ENCODE results near the gene BMP7. TPM values are rescaled to one million over a fixed set of nuclear protein-coding genes. Genes with fewer than 3 reads are reported as not detected.

BMP7 gene
- total and polyA plus RNA-seq, 8 donors, result 0.67 to 22.4 (median 16.2) TPM

DNA sequence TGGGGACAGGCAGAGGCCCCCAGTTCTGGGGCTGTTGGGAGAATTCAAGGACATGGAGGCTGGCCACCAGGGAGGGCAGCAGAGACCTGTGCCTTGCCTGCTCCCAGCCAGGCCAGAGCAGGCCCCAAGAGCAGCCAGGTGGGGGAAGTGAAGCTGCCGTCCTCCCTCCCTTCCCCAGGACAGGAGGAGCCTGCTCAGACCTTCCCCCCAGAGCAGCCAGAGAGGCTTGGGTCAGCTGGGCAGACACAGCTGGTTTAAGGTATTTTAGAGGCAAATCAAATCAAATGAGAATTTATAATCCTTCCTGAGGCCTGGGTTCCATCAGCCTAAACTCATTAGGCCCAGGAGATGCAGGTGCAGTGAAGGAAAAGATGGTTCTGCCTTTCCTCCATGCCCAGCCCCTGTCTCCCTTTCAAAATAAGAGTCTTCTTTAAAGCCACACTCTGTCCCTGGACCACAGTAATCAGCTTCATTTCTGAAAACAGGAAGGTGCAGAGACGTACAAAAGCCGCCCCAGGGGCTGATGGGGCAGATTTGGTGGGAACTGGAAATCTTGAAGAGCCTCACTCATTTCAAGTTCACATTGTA is 21.7 kb downstream of the BMP7 start:
- peaks cover 0 to 2% of the 10 kb centered on the region in 2 donors for H3K9me3 ChIP-seq
- DNase-seq, result no peak
- intact Hi-C loops (cut with DNase I), result no loop called here
- no peaks in the 10 kb centered on the region for H3K4me1 ChIP-seq
- TF ChIP-seq, protein P1, sequence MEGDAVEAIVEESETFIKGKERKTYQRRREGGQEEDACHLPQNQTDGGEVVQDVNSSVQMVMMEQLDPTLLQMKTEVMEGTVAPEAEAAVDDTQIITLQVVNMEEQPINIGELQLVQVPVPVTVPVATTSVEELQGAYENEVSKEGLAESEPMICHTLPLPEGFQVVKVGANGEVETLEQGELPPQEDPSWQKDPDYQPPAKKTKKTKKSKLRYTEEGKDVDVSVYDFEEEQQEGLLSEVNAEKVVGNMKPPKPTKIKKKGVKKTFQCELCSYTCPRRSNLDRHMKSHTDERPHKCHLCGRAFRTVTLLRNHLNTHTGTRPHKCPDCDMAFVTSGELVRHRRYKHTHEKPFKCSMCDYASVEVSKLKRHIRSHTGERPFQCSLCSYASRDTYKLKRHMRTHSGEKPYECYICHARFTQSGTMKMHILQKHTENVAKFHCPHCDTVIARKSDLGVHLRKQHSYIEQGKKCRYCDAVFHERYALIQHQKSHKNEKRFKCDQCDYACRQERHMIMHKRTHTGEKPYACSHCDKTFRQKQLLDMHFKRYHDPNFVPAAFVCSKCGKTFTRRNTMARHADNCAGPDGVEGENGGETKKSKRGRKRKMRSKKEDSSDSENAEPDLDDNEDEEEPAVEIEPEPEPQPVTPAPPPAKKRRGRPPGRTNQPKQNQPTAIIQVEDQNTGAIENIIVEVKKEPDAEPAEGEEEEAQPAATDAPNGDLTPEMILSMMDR (IDR thresholded peaks at IDR 0.05), result no peak
- no peak for ATAC-seq
- peaks cover 0 to 15% of the 10 kb centered on the region in 2 donors for H3K27me3 ChIP-seq
- no peak overlapping the region for H3K27ac ChIP-seq
- no peaks in the 10 kb centered on the region for H3K36me3 ChIP-seq
- H3K4me3 ChIP-seq, result no peak overlapping the region

DNA sequence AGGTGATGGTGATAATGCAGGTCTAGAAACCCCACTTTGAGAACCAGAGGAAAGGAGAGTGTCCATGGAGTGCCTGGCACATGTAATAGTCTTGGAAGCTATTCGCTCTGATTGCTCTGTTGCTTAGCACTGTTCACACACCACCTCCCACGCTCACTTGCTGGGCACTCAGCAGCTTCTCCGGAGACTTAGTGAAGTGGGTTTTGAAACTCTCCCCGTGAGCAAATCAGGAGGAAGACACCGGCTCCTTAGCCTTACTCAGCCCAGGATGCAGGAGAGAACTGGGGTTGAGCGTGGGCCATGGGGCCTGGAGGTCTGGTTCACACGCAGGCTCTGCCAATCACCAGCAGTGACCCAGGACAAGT is 22.2 kb downstream of the BMP7 start:
- no peaks in the 10 kb centered on the region for H3K4me1 ChIP-seq
- DNase-seq (no peak), ATAC-seq (peak; percentile 44)
- H3K27me3 ChIP-seq, result peaks cover 0 to 15% of the 10 kb centered on the region in 2 donors
- no peak overlapping the region for H3K27ac ChIP-seq
- intact Hi-C loops (cut with DNase I), result no loop called here
- peaks cover 0 to 3% of the 10 kb centered on the region in 2 donors for H3K9me3 ChIP-seq
- H3K4me3 ChIP-seq, result no peak overlapping the region
- TF ChIP-seq, protein P1 (IDR thresholded peaks at IDR 0.05), result no peak
- no peaks in the 10 kb centered on the region for H3K36me3 ChIP-seq

DNA sequence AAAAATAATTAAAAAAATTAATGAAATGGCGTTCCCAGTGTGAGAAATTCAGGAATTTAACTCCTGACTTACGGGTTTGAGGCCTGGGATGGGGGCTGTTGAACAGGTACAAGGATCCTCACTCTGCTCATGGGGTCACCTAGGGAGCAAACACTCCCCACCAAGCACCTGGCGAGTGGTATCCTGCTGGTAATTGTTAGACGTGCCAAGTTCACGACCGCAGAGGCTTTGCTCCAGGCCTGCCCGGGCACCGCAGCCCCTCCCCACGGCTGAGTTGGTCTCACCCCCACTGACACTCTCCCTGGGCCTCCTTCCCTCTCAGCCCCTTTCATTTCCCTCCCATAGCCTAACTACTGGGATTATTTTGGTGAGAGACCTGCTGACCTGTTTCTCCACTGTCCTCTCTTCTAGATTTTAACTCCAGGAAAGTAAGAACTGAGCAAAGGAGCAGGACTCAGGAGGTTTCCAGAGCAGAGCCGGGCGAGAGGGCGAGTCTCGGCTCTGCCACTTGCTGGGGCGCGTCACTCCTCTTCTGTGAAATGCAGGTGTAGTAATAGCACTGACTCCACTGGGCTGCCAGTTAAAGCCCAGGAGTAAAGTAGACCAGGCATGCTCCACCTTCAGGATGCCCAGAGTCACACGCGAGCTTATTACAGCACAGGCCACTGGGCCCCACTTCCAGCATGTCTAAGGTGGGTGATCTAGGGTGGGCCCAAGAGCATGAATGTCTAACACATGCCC is 22.8 kb downstream of the BMP7 start:
- no peaks in the 10 kb centered on the region for H3K36me3 ChIP-seq
- H3K4me3 ChIP-seq, result no peak overlapping the region
- TF ChIP-seq, protein P1 (IDR thresholded peaks at IDR 0.05), result no peak
- intact Hi-C loops (cut with DNase I), result no loop called here
- peaks cover 0 to 15% of the 10 kb centered on the region in 2 donors for H3K27me3 ChIP-seq
- DNase-seq, result no peak
- peak; percentile 33 for ATAC-seq
- H3K9me3 ChIP-seq, result peaks cover 0 to 3% of the 10 kb centered on the region in 2 donors
- H3K27ac ChIP-seq, result no peak overlapping the region
- no peaks in the 10 kb centered on the region for H3K4me1 ChIP-seq

DNA sequence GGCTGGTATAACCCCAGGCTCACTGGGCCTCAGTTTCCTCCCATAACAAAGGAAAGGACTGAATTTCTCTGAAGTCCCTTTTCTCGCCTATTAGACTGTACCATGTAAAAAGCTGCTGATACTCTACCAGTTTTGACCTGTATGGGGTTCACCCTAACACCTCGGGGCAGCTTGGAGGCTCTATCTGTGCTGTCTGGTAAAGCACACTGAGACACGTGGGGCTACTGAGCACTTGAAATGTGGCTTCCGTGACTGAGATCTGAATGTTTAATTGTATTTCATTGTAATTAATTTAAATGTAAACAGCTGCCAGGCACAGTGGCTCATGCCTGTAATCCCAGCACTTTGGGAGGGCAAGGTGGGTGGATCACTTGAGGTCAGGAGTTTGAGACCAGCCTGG is 24.0 kb downstream of the BMP7 start:
- TF ChIP-seq, protein P1 (IDR thresholded peaks at IDR 0.05), result no peak
- no peak overlapping the region for H3K27ac ChIP-seq
- H3K4me3 ChIP-seq, result no peak overlapping the region
- H3K27me3 ChIP-seq, result peaks cover 0 to 14% of the 10 kb centered on the region in 2 donors
- ATAC-seq (no peak), DNase-seq (no peak)
- no peaks in the 10 kb centered on the region for H3K4me1 ChIP-seq
- intact Hi-C loops (cut with DNase I), result no loop called here
- H3K36me3 ChIP-seq, result no peaks in the 10 kb centered on the region
- peaks cover 0 to 3% of the 10 kb centered on the region in 2 donors for H3K9me3 ChIP-seq

DNA sequence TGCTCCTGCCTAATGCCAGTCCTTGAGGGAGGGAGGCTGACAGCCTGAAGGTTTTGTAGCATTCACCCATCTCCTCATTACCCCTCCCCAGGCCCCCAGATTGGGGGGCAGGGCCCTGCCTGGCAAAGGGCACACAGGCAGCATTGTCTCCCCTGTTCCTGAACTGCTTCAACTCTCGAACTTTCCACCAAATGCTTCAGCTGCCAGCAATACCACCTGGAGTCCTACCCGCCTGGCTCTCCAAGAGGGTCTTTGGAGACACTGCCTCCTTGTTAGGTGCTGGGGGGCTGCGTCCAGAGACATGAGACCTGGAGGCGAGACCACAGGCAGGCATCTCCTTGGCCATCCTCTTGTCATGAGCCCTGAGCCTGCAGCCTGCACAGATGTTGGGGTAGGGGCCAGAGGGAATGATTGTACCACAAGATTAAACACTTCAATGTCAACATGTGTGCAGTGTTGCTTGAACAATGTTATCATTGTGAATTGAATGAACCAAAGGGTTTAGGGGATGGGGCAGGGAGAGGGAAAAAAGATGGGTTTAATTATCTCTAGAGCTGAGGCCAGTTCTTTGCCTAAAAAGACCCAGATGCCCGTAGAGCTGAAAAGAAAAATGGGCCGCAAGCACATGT is 25.0 kb downstream of the BMP7 start:
- peaks cover 0 to 24% of the 10 kb centered on the region in 2 donors for H3K27me3 ChIP-seq
- intact Hi-C loops (cut with DNase I), result no loop called here
- no peak for ATAC-seq
- peaks cover 0 to 3% of the 10 kb centered on the region in 2 donors for H3K9me3 ChIP-seq
- H3K4me1 ChIP-seq, result no peaks in the 10 kb centered on the region
- no peak overlapping the region for H3K4me3 ChIP-seq
- TF ChIP-seq, protein P1 (IDR thresholded peaks at IDR 0.05), result no peak
- DNase-seq, result no peak
- no peaks in the 10 kb centered on the region for H3K36me3 ChIP-seq
- no peak overlapping the region for H3K27ac ChIP-seq

All from left lung (tissue), 10 donors.